GM19043 (cell line): ENCODE measurements around the gene CXXC5.
"Not testable (repeated sequence)": the region's sequence is repeated elsewhere in the genome, so short reads cannot be mapped to it uniquely, and the experiment has no call there.

Experiments used
- ATAC-seq: cut with Tn5 transposase; IDR thresholded peaks from one replicate; pipeline ENCODE4 v1.9.1; 2021; ENCODE audit warnings: low read depth; ENCODE audit not compliant: unreplicated experiment

The CXXC5 gene

GRCh38 chr5:139708877-139709581 lies 60.9 kb downstream of the CXXC5 start:
- no peak for ATAC-seq

- no peak for ATAC-seq
Observed at GRCh38 chr5:139709582-139710318, 61.6 kb downstream of the CXXC5 start.

DNA sequence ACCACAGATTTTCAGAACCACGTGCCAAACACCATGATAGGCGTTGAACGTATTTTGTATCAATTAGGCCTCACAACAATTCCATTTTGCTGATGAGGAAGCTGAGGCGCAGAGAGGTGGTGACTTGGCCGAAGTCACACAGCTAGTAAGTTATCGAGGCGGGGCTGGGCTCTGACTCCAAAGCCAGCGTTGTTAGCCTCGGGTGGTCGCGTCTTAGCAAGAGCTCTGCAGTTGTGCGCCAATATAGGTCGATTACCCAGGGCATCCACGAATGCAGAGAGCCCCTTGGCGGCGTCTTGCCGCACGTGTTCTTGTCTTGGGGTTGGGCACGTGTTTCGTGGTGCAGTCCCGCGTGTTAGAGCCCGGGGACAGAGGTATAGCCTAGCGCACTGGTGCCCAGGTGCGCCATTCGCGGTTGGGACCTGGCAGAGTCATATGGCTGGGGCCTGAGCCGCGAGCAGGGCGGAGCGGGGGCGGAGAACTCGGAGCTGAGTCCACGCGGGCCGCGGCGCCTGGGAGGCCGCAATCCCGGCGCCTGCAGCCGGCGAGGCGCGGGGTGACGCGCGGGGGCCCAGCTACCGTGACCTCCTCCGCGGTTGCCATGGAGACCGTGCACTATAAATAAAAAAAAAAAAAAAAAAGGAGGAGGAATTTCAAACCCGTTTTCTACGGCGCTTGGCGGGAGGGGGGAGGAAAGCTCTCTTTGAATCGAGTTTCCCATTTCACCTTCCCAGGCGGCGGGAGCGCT lies 62.3 kb downstream of the CXXC5 start:
- no peak for ATAC-seq

GRCh38 chr5:139711067-139711905 lies 63.1 kb downstream of the CXXC5 start:
- ATAC-seq = no peak

DNA sequence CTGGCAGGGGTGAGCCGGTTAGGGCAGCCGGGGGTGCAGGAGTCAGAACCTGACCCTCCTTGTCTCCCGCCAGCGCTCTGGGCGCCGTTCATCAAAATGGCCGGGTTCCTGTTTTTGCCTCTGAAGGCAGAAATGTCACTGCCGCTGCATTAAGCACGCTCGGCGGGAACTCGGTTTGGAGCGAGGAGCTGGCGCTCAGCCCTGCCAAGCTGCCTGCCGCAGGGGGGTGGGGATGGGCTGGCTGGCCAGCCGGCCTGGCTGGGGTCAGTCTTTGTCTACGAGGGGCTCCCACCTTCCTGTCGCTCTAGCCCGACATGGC lies 63.7 kb downstream of the CXXC5 start:
- ATAC-seq = no peak

DNA sequence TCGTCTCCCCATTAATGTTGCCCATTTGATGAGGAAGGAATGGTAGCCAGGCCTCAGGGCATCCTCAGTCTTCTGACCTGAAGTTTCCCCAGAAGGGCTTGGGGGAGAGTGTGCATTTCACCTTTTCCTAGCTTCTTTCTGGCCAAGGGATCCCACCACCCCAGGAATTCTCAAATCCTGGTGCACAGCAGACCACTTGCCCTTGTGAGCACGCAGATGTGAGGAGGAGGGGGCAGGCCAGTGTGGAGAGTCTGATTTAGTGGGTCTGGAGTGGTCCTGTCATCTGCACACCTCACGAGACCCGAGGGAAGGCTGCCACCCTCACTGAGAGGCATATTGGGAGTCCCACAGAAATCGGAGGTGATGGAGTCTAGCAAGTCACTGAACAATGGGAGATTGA lies 64.3 kb downstream of the CXXC5 start:
- ATAC-seq = no peak

GRCh38 chr5:139713898-139714297 lies 65.7 kb downstream of the CXXC5 start:
- not testable (repeated sequence) for ATAC-seq

DNA sequence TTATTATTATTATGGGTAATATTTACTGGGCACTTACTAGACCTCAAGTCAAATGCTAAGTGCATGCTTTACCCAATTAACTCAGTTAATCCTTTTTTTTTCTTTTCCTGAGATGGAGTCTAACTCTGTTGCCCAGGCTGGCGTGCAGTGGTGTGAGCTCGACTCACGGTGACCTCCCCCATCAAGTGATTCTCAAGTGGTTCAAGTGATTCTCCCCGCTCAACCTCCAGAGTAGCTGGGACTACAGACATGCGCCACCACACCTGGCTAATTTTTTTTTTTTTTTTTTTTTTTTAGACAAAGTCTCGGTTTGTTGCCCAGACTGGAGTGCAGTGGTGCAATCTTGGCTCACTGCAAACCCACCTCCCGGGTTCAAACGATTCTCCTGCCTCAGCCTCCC lies 69.1 kb downstream of the CXXC5 start:
- no peak for ATAC-seq

GRCh38 chr5:139718403-139718802 lies 70.3 kb downstream of the CXXC5 start:
- ATAC-seq = not testable (repeated sequence)

GRCh38 chr5:139719970-139720369 lies 71.8 kb downstream of the CXXC5 start:
- not testable (repeated sequence) for ATAC-seq

- no peak for ATAC-seq
Observed at GRCh38 chr5:139723986-139724587, 75.9 kb downstream of the CXXC5 start.

DNA sequence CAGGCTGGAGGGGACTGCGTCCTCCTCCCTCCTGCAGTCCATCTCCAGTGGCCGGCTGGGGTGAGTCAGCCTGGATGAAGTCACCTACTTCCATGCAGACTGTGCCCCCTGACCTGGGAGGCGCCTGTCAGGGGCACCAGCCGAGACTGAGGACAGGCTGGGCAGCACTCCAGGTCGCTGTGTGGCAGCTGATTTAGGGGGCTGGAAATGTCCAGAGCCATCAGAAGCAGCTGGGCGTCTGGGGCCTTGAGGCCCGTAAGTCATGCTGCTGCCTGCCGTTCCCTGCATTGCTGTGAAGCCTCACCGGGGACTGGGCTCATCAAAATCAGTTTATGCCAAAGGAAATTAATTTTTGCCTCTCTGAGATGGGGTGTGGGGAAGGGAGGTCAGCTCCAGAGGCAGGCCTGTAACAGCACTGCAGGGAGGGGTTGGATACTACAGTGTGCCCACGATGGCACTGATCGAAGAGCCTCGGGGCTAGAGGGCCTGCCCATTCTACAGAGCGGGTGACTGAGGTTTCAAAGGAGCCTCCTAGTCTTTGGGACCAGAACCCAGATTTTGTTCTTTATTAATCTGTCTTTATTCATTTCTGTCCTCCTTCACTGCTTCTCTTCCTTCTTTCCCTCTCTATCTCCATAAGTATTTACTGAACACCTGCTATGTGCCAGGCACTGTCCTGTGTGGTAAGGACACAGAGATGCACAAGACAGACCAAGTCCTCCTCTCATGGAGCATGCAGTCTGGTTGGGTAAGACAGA lies 77.1 kb downstream of the CXXC5 start:
- ATAC-seq = no peak

DNA sequence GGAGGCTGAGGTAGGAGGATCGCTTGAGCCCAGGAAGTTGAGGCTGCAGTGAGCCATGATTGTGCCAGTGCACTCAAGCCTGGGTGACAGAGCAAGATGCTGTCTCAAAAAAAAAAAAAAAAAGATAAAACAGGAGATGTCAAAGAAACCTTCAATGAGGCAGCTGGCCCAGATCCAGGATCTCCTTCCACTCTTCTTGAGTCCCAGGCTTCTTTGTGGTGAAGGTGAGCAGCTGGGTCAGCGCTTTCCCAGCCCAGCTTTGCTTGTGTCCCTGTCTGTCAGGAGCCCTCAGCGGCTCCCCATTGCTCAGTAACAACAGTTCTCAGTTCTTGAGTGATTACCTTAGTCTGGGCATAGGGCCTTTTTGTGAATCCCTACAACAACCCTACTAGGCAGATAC lies 78.1 kb downstream of the CXXC5 start:
- no peak for ATAC-seq

DNA sequence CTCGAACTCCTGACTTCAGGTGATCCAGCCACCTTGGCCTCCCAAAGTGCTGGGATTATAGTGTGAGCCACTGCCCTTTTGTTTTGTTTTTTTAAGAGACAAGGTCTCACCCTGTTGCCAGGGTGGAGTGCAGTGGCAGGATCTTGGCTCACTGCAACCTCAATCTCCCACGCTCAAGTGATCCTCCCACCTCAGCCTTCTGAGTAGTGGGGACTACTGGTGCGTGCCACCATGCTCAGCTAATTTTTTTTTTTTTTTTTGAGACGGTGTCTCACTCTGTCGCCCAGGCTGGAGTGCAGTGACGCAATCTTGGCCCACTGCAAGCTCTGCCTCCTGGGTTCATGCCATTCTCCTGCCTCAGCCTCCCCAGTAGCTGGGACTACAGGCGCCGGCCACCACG lies 79.5 kb downstream of the CXXC5 start:
- ATAC-seq = not testable (repeated sequence)

DNA sequence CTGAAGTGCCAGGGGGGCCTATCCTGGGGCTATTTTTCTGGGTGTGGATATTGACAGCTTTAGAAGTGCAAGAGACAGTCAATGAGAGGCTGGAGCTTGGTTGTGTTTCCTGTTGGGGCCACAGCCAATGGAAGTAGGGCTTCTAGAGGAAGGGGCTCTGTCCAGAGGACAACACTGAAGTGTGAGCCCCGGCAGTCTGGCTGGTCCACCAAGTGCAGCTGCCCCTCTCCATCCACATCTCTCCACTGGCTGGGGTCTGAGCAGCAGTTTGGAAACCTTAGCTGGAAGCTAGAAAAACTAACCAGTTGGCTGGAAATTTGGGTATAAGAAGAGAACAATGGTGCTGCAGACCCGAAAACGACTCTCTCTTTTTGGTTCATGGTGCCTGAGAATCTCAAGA lies 83.1 kb downstream of the CXXC5 start:
- ATAC-seq = no peak

DNA sequence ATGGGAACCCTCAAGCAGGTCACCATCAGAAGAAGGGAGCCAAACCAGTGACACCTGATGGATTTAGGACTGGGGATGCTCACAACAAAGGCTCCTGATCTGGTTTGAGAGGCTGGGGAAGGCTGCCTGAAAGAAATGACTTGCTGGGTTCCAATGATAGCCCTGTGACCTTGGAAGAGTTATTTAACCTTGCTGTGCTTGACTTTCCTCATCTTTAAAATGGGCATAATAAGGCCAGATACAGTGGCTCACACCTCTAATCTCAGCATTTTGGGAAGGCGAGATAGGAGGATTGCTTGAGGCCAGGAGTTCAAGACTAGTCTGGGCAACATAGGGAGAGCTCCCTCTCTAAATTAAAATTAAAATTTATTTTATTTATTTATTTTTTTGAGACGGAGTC lies 83.9 kb downstream of the CXXC5 start:
- no peak for ATAC-seq

- ATAC-seq = no peak
Observed at GRCh38 chr5:139733010-139733688, 85.0 kb downstream of the CXXC5 start.
